NAMALWA (cell line): ENCODE data around the gene IGFL1.
A peak's percentile ranks its signal among the peaks of the same experiment; 100 is the strongest.
"Not testable (repeated sequence)": the region's sequence is repeated elsewhere in the genome, so short reads cannot be mapped to it uniquely, and the experiment has no call there.

Experiments
- DNase-seq: peaks from one replicate; pipeline ENCODE4 v3.0.0-alpha.2; 2015; ENCODE audit warnings: low spot score

The IGFL1 gene

DNA sequence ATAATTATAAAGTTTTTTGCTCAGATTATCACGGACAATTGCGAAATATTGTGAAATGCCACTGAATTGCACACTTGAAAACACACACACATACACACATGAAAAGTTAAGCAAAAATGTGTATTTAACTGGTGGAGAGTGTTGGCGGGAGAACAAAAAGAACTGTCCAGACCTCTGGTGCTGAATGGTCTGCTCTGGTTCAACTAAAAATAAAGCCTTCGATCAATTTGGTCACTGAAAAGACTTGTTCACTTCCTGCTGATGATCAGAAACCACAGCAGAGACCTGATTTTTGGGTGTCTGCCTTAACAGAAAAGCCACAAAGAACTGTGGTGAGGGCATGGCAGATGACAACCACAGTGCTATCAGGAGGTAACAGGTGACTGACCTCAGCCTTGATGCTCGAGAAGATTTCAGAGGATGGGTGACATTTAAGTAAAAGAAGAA, 4.0 kb upstream of the IGFL1 start:
- DNase-seq, result no peak

- DNase-seq, result no peak
These were observed 3.0 kb upstream of the IGFL1 start for GRCh38 chr19:46226438-46226973.

DNA sequence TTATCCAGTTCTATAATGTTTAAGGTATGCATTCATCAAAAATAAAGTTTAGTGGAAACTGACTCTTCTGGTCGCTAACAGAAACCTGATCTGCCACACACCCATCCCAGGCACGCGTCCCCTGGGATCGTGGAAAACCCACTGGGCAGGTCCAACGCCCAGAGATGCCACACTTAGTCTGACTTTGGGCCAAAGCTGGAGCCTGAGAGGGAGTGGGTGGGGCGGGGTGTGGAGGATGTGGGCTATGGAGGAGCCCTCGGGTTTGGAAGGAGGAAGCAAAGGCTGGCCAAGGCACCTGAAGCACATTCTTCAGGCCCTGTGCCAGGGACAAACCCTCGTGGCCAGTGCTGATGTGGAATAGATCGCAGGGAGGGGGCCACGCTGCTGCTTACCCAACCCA, 2.5 kb downstream of the IGFL1 start:
- DNase-seq, result no peak

DNA sequence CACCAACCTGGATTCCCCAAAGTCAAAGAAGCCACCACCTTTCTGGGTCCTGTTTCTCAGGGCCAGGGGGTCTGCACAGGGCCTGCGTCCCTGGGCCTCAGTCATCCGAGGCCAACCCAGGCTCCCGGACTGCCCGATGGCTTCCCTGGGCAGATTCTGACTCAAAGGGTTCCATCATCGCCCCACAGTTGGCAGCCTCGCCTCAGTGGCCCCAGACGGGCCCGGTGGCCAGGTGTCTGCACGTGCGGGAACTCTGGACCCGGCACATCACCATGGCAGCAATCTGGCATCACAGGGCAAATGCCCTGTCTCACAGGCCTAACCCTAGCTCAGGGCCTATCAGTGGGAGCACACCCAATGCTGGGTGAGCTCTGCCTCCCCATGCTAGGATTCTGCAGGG, 2.9 kb downstream of the IGFL1 start:
- no peak for DNase-seq

- DNase-seq, result no peak
These were observed 3.5 kb downstream of the IGFL1 start for GRCh38 chr19:46232938-46233621.

DNA sequence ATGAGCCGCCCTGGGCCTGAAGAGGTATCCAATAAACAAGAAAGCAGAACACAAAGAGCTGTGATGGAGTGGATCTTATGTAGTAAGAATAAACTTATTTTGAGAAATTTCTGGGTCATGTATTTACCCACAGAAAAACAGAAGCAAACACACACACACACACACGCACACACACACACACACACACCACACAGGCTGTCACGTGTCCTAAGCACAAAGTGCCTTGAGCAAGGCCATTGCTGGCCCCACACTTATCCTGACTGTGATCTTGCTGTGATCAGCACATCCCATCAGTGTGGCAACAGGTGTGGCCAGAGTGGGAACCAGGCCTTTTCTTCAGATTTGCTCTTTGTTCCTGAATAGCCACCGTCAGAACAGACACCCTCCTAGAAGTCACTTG, 4.3 kb downstream of the IGFL1 start:
- not testable (repeated sequence) for DNase-seq

DNA sequence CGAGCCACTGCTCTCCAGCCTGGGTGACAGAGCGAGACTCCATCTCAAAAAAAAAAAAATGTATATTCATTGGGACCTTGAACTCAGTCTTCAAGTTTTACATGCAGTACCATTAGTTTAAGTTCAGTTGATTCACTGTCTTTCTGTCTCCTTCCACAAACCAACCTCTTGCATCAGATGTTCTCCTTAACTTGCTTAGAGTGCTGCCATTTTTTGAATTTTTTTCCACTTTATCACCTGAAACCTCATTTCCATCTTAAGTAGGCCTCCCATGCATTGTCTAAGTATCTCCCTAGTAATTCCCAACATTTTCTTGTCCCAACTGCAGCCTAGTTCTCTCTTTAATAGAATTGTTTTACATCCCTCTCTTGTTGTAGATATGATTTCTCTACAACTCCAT, 8.6 kb downstream of the IGFL1 start:
- DNase-seq, result not testable (repeated sequence)

- no peak for DNase-seq
These were observed 9.9 kb downstream of the IGFL1 start for GRCh38 chr19:46239193-46240024.

DNA sequence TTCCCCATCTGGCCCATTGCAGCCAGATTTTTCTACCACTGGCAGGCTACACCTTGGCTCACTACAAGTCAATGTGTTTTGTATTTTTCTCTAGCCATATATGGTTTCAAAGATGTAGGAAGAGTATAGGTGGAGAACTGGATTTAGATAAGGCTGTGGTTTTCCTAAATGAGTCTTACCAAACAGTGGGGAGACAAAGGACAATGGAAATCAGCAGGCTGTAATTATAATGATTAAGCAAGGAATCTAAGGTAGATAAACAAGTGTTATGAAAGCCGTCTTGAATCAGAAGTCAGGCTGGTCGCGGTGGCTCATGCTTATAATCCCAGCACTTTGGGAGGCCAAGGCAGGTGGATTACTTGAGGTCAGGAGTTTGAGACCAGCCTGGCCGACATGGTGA, 11.2 kb downstream of the IGFL1 start:
- DNase-seq, result no peak

GRCh38 chr19:46241626-46242025, 12.1 kb downstream of the IGFL1 start:
- DNase-seq, result no peak

DNA sequence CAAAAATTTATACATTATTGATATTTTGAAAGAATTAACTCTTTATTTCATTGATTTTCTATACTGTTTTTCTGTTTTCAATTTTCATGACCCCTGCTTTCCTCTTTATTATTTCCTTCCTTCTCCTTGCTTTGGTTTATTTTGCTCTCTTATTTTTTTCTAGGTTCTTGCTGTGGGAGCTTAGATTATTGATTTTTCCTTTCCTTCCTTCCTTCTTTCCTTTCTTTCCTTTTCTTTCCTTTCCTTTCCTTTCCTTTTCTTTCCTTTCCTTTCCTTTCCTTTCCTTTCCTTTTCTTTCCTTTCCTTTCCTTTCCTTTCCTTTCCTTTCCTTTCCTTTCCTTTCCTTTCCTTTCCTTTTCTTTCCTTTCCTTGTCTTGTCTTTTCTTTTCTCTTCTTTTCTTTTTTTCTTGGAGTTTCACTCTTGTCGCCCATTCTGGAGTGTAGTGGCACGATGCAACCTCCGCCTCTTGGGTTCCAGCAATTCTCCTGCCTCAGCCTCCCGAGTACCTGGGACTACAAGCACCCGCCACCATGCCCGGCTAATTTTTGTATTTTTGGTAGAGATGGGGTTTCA, 13.6 kb downstream of the IGFL1 start:
- DNase-seq, result not testable (repeated sequence)

GRCh38 chr19:46250076-46250735, 20.7 kb downstream of the IGFL1 start:
- DNase-seq, result no peak

- DNase-seq, result no peak
These were observed 21.9 kb downstream of the IGFL1 start for GRCh38 chr19:46251416-46251815.

DNA sequence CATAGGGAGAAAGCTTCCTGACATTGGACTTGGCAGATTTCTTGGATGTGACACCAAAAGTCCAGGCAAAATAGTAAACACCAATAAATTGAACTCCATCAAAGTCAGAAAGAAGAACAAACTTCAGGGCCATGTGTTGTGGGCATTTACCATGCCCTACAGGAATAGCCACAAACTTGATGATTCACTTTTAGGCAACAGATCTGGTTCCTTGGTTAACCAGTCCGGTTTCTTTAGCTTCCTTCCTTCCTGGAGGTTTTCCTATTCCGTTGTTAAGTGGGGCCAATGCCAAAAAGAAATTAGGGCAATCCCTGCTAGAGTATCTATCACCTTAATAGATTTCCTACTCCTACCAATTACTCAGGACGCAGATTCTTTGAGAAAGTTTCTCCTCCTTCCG, 25.2 kb downstream of the IGFL1 start:
- no peak for DNase-seq

- no peak for DNase-seq
These were observed 27.3 kb downstream of the IGFL1 start for GRCh38 chr19:46256855-46257254.

- DNase-seq, result not testable (repeated sequence)
These were observed 32.0 kb downstream of the IGFL1 start for GRCh38 chr19:46261501-46261900.

DNA sequence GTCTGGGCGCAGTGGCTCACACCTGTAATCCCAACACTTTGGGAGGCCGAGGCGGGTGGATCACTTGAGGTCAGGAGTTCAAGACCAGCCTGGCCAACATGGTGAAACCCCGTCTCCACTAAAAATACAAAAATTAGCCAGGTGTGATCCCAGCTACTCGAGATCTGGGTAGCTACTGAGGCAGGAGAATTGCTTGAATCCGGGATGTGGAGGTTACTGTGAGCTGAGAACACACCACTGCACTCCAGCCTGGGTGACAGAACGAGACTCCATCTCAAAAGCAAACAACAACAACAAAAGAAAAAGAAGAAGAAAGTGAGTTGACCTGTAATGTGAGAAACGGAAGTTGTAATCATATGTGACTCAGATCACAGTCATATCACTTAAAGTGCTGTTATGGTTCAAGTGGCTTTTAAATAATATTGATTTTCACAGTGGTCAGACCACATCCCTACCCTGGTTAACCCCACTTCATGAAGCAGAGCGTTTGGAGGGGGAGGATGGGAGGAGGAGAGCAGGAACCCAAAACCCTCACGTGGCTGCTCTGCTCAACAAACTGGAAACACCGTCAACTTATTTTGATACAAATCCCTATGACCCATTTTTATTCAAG, 33.2 kb downstream of the IGFL1 start:
- not testable (repeated sequence) for DNase-seq

GRCh38 chr19:46264801-46265200, 35.3 kb downstream of the IGFL1 start:
- DNase-seq, result not testable (repeated sequence)

GRCh38 chr19:46265217-46265828, 35.8 kb downstream of the IGFL1 start:
- DNase-seq, result peak; percentile 90

- DNase-seq, result no peak
These were observed 39.6 kb downstream of the IGFL1 start for GRCh38 chr19:46269101-46269500.

- DNase-seq, result no peak
These were observed 41.1 kb downstream of the IGFL1 start for GRCh38 chr19:46270521-46271256.
